SK-N-SH (cell line): ENCODE data around the gene STK36. TPM values are rescaled to one million over a fixed set of nuclear protein-coding genes. Genes with fewer than 3 reads are reported as not detected.

Experiments used
- CTCF ChIA-PET: fragments of 300-600, 350-600 bp; formaldehyde crosslinking; extraction: SDS; loops from one replicate; lab custom pipeline; 2021; lab: Yijun Ruan, JAX
- POLR2A ChIA-PET: fragments of 350-600 bp; sonication (Branson Sonifier 250); formaldehyde crosslinking; extraction: SDS; loops from one replicate; lab custom pipeline; 2020; ENCODE audit warnings: antibody characterized with exemption, inconsistent platforms; lab: Yijun Ruan, JAX
- DNase-seq: peaks from one replicate; pipeline ENCODE4 v3.0.0; 2012
- H2AFZ ChIP-seq: fragments of 200-600 bp; sonication (generic); 2 replicates; pipeline ENCODE4 v1.8.1; 2016; ENCODE audit warnings: antibody characterized with exemption, mild to moderate bottlenecking, low read depth
- H3F3A ChIP-seq: fragments of 200-600 bp; sonication (generic); replicated peaks from 2 replicates; pipeline ENCODE3; 2016; ENCODE audit warnings: antibody characterized with exemption, mild to moderate bottlenecking; ENCODE audit not compliant: insufficient read depth
- H3K27ac ChIP-seq, 2 experiments: fragments of 200-500 bp in 1 of 2; fragments of 200-600 bp in 1 of 2; sonication (Bioruptor generic) in 1 of 2; sonication (generic), shearing (Covaris generic) in 1 of 2; 2 replicates each; pipeline versions ENCODE4 v1.5.1 to v1.6.1; 2014 to 2016; ENCODE audit warnings: low read depth in 2 of 2, inconsistent platforms in 1 of 2, low read length in 1 of 2, mild to moderate bottlenecking in 1 of 2, mixed read lengths in 1 of 2
- H3K27me3 ChIP-seq: fragments of 200-600 bp; sonication (generic), shearing (Covaris generic); 2 replicates; pipeline ENCODE4 v1.6.1; 2016; ENCODE audit warnings: mixed run types; ENCODE audit not compliant: insufficient read depth
- H3K36me3 ChIP-seq, 2 experiments: fragments of 200-500 bp in 1 of 2; fragments of 200-600 bp in 1 of 2; sonication (Bioruptor generic) in 1 of 2; sonication (generic) in 1 of 2; replicated peaks in 1 of 2; 2 replicates each; pipeline versions ENCODE3 to v1.5.1; 2014 to 2016; ENCODE audit warnings: low read length in 1 of 2, mild to moderate bottlenecking in 1 of 2; ENCODE audit not compliant: insufficient read depth in 2 of 2, control insufficient read depth in 1 of 2
- H3K4me1 ChIP-seq, 2 experiments: fragments of 200-500 bp in 1 of 2; fragments of 200-600 bp in 1 of 2; sonication (Bioruptor generic) in 1 of 2; sonication (generic), shearing (Covaris generic) in 1 of 2; 2 replicates each; pipeline versions ENCODE4 v1.5.1 to v1.6.1; 2014 to 2016; ENCODE audit warnings: low read depth in 1 of 2, low read length in 1 of 2, mixed run types in 1 of 2; ENCODE audit not compliant: insufficient read depth in 2 of 2, control insufficient read depth in 1 of 2
- H3K4me2 ChIP-seq: fragments of 200-600 bp; sonication (generic), shearing (Covaris generic); 2 replicates; pipeline ENCODE4 v1.6.1; 2017; ENCODE audit warnings: mixed run types
- H3K4me3 ChIP-seq, 2 experiments: fragments of 200-500 bp in 1 of 2; fragments of 200-600 bp in 1 of 2; sonication (Bioruptor generic) in 1 of 2; sonication (generic), shearing (Covaris generic) in 1 of 2; 2 replicates each; pipeline versions ENCODE4 v1.5.1 to v1.8.1; 2014 to 2016; ENCODE audit warnings: low read depth in 2 of 2, inconsistent platforms in 1 of 2, low read length in 1 of 2, mild to moderate bottlenecking in 1 of 2, mixed read lengths in 1 of 2, moderate library complexity in 1 of 2
- H3K79me2 ChIP-seq: fragments of 200-600 bp; sonication (generic); 2 replicates; pipeline ENCODE4 v1.8.1; 2017; ENCODE audit warnings: mild to moderate bottlenecking; ENCODE audit not compliant: insufficient read depth
- H3K9ac ChIP-seq: fragments of 200-600 bp; sonication (generic); 2 replicates; pipeline ENCODE4 v1.6.1; 2017; ENCODE audit warnings: mixed run types
- H3K9me2 ChIP-seq: fragments of 200-600 bp; sonication (generic); 2 replicates; pipeline ENCODE4 v1.6.1; 2017; ENCODE audit warnings: mixed run types
- H3K9me3 ChIP-seq: fragments of 200-600 bp; sonication (generic); 2 replicates; pipeline ENCODE4 v1.6.1; 2017; ENCODE audit warnings: mixed run types, mild to moderate bottlenecking, moderate library complexity
- H4K20me1 ChIP-seq: fragments of 200-600 bp; sonication (generic); 2 replicates; pipeline ENCODE4 v1.6.1; 2017; ENCODE audit warnings: mild to moderate bottlenecking, mixed run types; ENCODE audit not compliant: insufficient read depth
- CHD2 ChIP-seq: fragments of 150-350 bp; IDR thresholded peaks from 2 replicates; pipeline ENCODE4 v1.6.1; 2018; ENCODE audit warnings: low read length; ENCODE audit not compliant: partially characterized antibody
- CTCF ChIP-seq: fragments of 200-600 bp; sonication (generic); IDR thresholded peaks from 2 replicates; pipeline ENCODE4 v1.6.1; 2017; ENCODE audit warnings: antibody characterized with exemption, mild to moderate bottlenecking, moderate library complexity
- GABPA ChIP-seq: IDR thresholded peaks from 2 replicates; pipeline ENCODE4 v1.4.0; 2012; ENCODE audit warnings: low read depth, mild to moderate bottlenecking
- GATA2 ChIP-seq: sonication (generic); formaldehyde crosslinking; IDR thresholded peaks from 2 replicates; pipeline ENCODE4 v1.5.0; 2020; ENCODE audit warnings: mild to moderate bottlenecking, missing genetic modification reagents
- PBX3 ChIP-seq: IDR thresholded peaks from 2 replicates; pipeline ENCODE4; 2012
- POLR2AphosphoS5 ChIP-seq: IDR thresholded peaks from 2 replicates; pipeline ENCODE4 v1.6.1; 2012; ENCODE audit warnings: low read depth, low read length
- SIN3A ChIP-seq: IDR thresholded peaks from 2 replicates; pipeline ENCODE4 v1.6.1; 2012; ENCODE audit warnings: low read depth, mild to moderate bottlenecking, low read length, moderate library complexity, borderline replicate concordance
- TEAD4 ChIP-seq: IDR thresholded peaks from 2 replicates; pipeline ENCODE4 v1.4.0; 2012; ENCODE audit warnings: mild to moderate bottlenecking, borderline replicate concordance; ENCODE audit not compliant: insufficient read depth
- YY1 ChIP-seq: IDR thresholded peaks from 2 replicates; pipeline ENCODE4 v1.4.0; 2012; ENCODE audit warnings: low read depth, mild to moderate bottlenecking
- WGBS: methylation state at CpG from one replicate; pipeline ENCODE4 v1.1.6; 2017; ENCODE audit warnings: low lambda C conversion rate; 5-methylcytosine and 5-hydroxymethylcytosine counted together
- polyA plus RNA-seq, 3 experiments: library from polyadenylated mRNA; depleted of rRNA; stranded (reverse); fragments of >200 nt; gene quantifications; 2 replicates each; pipeline ENCODE4 v1.2.3, GENCODE V29; 2012
- TF ChIP-seq, protein P1 (sequence below): IDR thresholded peaks from 2 replicates; pipeline ENCODE4 v1.4.0; 2012; ENCODE audit warnings: low read depth, borderline replicate concordance

Gene STK36
- polyA plus RNA-seq, 1 of the 3 experiments (the other 2 are of a cell fraction), result 53.5 TPM

DNA sequence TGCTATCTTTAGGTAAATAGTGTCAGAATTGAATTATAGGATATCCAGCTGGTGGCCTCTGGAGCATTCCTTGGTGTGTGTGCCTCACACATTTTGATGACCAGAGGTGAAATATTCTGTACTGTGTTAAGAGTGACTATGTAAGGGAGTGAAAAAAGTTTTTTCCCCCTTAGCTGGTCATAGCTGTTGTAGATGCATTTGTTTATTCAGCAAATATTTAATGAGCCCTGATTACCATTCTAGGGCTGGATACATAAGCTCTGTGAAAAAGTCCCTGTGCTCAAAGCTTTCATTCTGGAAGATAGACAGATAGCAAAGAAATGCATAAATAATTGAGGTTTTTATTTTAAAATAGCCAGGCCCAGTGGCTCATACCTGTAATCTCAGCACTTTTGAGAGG, 49.6 kb downstream of the STK36 start (continued):
- TF ChIP-seq SIN3A, result no peak
- TF ChIP-seq POLR2AphosphoS5, result no peak
- TF ChIP-seq CHD2, result no peak

DNA sequence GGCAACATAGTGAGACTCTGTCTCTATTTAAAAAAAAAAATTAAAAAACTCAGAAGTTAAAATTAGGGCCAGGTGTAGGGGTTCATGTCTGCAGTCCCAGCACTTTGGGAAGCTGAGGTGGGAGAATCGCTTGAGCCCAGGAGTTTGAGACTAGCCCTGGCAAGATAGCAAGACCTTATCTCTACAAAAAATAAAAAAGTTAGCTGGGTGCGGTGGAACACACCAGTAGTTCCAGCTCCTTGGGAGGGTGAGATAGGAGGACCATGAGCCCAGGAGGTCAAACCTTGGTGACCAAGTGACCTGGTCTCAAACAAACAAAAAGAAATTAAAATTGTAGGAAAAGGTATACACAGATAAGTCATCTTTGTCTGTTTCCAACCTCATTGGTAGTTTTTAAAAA, 50.0 kb downstream of the STK36 start:
- Histone ChIP-seq H3K79me2 (peaks cover 97% of the 10 kb centered on the region), H3K9ac (no peak overlapping the region), H3F3A (peaks cover 3% of the 10 kb centered on the region), H3K4me3 (no peak overlapping the region), H3K27ac (no peak overlapping the region), H3K9me2 (no peaks in the 10 kb centered on the region), H3K9me3 (peaks cover 11% of the 10 kb centered on the region; the same call in 1 of the 2 replicates), H3K27me3 (no peaks in the 10 kb centered on the region), H3K36me3 (peaks cover 0 to 28% of the 10 kb centered on the region in 2 experiments), H2AFZ (no peak overlapping the region), H3K4me1 (peaks cover 2% of the 10 kb centered on the region in 2 experiments; a peak in 1 of 4 replicates), H4K20me1 (peaks cover 8% of the 10 kb centered on the region; the same call in 1 of the 2 replicates), H3K4me2 (no peak overlapping the region)
- no peak for DNase-seq
- WGBS, result 100% methylated on average over 2 of the region's 2 CpGs
- ChIA-PET POLR2A (interaction anchor here (0.6 kb wide), 1 partner anchor 15 kb away, joined by 3 read pairs; no protein-coding TSS in a partner anchor), CTCF (interaction anchor here (0.8 to 4.2 kb wide), 6 partner anchors 9 to 126 kb away, joined by 3 to 31 read pairs (median 4); partner anchors contain the start of gene TTLL4)
- TF ChIP-seq TEAD4 (no peak), SIN3A (no peak), GABPA (no peak), PBX3 (no peak), YY1 (no peak), GATA2 (CRISPR knock-in tag) (no peak), CTCF (no peak)
- TF ChIP-seq, protein P1, sequence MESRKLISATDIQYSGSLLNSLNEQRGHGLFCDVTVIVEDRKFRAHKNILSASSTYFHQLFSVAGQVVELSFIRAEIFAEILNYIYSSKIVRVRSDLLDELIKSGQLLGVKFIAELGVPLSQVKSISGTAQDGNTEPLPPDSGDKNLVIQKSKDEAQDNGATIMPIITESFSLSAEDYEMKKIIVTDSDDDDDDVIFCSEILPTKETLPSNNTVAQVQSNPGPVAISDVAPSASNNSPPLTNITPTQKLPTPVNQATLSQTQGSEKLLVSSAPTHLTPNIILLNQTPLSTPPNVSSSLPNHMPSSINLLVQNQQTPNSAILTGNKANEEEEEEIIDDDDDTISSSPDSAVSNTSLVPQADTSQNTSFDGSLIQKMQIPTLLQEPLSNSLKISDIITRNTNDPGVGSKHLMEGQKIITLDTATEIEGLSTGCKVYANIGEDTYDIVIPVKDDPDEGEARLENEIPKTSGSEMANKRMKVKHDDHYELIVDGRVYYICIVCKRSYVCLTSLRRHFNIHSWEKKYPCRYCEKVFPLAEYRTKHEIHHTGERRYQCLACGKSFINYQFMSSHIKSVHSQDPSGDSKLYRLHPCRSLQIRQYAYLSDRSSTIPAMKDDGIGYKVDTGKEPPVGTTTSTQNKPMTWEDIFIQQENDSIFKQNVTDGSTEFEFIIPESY, result no peak
